HG02642 (cell line): ENCODE measurements around the gene CBR4.
"Not testable (repeated sequence)": the region's sequence is repeated elsewhere in the genome, so short reads cannot be mapped to it uniquely, and the experiment has no call there.

Source experiments
- ATAC-seq: cut with Tn5 transposase; IDR thresholded peaks from one replicate; pipeline ENCODE4 v1.9.1; 2021; ENCODE audit warnings: mild to moderate bottlenecking; ENCODE audit not compliant: unreplicated experiment, poor library complexity

The CBR4 gene

DNA sequence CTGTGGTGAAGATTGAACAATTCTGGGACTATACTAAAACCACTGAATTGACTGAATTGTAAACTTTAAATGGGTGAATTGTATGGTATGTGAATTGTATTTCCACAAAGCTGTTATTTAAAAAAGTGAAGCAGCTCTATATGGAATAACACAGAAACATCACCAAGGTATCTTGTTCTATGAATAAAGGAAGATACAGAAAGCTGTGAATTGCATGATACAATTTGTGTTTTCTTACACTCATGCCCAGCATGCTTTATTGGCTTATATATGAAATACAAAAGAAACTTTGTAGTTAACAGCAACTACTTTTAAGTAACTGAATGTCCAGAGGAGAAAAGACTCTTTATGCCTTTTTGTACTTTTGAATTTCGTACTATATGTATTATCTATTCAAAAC lies 11.5 kb downstream of the CBR4 start:
- no peak for ATAC-seq

- ATAC-seq: no peak
Observed at GRCh38 chr4:168995537-168996295, 14.3 kb downstream of the CBR4 start.

DNA sequence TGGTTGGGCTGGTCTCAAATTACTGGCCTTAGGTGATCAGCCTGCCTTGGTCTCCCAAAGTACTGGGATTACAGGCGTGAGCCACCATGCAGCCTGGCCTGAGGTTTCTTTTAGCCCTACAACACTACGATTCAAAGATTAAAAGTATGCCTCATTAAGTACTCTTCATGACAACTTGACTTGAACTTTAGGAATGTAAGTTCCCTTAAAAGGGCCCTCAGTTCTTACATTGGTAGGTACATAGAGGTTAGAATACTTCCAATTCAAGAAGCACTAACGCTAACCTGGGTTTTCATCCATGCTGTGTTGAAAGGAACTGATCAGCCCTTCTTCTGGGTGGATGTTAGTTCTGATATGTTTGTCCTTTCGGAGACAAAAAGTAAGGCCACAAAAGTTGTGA lies 15.1 kb downstream of the CBR4 start:
- no peak for ATAC-seq

- no peak for ATAC-seq
Observed at GRCh38 chr4:168993714-168994510, 16.1 kb downstream of the CBR4 start.

DNA sequence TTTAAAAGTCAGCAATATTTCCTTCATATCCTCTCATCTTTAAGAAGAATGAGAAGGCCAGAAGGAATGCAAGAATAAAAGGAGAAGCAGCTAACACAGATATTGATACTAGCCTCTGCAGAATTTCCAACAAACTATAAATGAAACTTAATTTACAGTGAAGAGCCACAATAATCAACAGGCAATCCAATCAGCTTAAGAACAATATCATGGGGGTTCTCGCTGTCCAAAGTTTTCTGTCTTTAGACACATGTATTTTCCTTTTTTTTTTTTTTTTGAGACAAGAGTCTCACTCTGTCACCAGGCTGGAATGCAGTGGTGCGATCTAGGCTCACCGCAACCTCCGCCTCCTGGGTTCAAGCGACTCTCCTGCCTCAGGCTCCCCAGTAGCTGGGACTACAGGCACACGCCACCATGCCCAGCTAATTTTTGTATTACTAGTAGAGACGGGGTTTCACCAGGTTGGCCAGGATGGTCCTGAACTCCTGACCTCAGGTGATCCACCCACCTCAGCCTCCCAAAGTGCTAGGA lies 17.0 kb downstream of the CBR4 start:
- ATAC-seq: not testable (repeated sequence)

- ATAC-seq: no peak
Observed at GRCh38 chr4:168981942-168982341, 28.1 kb downstream of the CBR4 start.

DNA sequence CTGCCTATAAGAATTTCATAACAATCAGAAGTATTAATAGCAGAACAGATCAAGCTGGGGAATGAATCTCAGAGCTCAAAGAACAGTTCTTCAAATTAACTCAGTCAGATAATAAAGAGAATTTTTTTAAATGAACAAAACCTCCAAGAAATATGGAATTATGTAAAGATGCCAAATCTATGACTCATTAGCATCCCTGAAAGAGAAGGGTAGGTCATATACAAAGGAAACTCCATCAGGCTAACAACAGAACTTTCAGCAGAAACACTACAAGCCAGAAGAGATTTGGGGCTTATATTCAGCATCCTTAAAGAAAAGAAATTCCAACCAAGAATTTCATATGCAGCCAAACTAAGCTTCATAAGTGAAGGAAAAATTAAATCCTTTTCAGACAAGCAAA lies 28.6 kb downstream of the CBR4 start:
- no peak for ATAC-seq

DNA sequence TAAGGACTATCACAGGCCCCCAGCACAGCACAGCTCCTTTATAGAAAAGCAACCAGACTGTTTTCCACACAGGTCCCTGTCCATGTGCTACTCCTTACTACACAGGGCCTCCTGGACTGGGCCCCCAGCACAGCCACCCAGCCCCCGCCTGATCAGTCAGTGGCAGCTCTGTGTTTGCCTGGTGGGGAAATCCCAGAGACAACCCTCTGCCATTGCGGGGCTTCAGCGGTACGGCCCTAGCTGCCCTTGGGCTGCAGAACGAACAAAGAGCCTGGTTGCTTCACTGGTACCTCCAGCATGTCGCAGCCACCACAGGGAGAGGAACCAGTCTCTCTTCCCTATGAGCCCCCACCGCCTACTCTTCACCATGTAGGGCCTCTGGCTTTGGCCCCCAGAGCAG lies 30.7 kb downstream of the CBR4 start:
- no peak for ATAC-seq

- no peak for ATAC-seq
Observed at GRCh38 chr4:168978001-168978700, 31.9 kb downstream of the CBR4 start.

- no peak for ATAC-seq
Observed at GRCh38 chr4:168972596-168972995, 37.5 kb downstream of the CBR4 start.

DNA sequence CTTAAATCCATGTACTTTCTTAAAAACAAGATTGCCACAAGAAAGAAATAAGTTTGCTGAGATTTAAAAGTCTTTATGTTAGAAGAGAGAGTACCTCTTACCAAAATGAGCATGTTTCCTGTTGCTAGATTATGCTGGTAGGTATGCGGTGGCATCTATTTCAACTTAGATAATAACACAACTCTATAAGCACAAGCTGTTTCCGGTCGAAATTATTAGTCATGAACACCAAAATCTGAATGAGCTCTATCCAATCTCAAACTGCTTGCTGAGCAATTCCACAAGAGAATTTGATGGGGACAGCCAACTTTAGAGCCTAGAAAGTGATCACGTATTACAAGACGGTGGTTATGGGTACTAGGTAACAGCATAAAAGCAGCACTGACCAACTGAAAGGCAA lies 49.3 kb downstream of the CBR4 start:
- no peak for ATAC-seq

GRCh38 chr4:168955674-168956073 lies 54.4 kb downstream of the CBR4 start:
- no peak for ATAC-seq

GRCh38 chr4:168952821-168953246 lies 57.2 kb downstream of the CBR4 start:
- ATAC-seq: not testable (repeated sequence)

GRCh38 chr4:168945291-168945690 lies 64.8 kb downstream of the CBR4 start:
- ATAC-seq: no peak

DNA sequence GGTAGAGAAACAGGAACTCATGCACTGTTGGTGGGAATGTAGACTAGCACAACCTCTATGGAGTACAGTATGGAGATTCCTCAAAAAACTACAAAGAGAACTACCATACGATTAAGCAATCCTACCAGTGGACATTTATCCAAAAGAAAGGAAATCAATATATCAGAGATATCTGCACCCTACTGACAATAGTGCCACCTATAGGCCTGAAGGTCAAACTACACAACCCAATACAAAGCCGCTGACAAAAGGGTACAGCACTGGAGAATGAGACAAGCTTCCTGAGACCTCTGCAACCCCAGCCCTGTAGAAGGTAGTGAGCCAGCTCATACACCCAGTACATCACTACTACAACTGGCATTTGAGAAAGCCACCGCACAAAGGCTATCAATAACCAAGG lies 67.1 kb downstream of the CBR4 start:
- ATAC-seq: no peak
